ENCODE results near the gene PPP2R1B.
"Not testable (repeated sequence)": the region's sequence is repeated elsewhere in the genome, so short reads cannot be mapped to it uniquely, and the experiment has no call there.

Gene PPP2R1B

GRCh38 chr11:111765984-111766833, at the start of gene PPP2R1B:
PPP2R1B (minus strand) TSS chr11:111766389; CDS start chr11:111766361, 28 bp downstream.
- DNase-seq: peak; percentile 90

DNA sequence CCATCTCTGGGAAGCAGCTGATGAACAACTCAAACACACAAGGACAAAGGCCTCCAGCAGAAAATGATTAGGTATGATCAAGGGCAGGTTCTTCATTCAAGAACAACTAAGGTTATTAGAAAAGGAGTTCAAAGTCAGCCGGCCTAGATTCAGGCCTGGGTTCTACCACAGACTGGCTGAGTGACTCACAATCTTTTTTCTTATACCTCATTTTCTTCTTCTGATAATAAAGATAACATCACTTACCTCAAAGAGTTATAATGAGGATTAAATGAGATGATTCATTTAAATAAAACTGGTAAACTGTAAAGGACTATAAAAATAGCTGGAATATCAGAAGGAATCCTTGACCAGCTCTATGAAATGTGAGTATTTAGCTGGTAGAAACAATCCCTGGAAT, 49.3 kb upstream of the PPP2R1B start:
- DNase-seq: no peak

- DNase-seq: no peak
Measured at GRCh38 chr11:111814557-111815320, 48.5 kb upstream of the PPP2R1B start.

DNA sequence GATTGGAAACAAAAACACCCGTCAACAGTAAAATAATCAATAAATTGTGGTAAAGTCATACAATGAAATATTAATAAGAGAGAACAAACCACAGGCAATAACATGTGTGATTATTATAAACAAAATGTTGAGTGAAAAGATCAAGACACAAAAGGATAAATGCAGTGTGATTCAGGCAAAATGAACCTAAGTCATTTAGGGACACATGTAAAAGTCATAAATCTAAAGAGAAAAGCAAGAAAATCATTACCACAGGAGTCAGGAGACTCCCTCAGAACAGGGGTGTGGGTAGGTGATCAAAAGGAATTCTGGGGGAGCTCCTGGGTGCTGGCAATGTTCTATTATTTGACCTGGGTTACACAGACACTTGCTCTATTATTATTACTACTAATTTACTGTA, 47.9 kb upstream of the PPP2R1B start:
- no peak for DNase-seq

DNA sequence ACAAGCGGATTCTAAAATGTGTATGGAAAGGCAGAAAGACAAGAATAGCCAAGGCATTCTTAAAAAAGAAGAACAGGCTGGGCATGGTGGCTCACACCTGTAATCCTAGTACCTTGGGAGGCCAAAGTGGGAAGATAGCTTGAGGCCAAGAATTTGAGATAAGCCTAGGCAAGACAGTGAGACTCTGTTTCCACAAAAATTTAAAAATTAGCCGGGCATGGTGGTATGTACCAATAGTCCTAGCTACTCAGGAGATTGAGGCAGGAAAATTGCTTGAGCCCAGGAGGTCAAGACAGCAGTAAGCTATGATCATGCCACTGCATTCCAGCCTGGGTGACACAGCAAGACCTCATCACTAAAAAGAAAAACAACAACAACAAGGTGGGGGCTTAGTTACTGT, 46.0 kb upstream of the PPP2R1B start:
- DNase-seq: no peak

GRCh38 chr11:111811445-111811844, 45.3 kb upstream of the PPP2R1B start:
- DNase-seq: no peak

GRCh38 chr11:111808834-111809233, 42.6 kb upstream of the PPP2R1B start:
- no peak for DNase-seq

- no peak for DNase-seq
Measured at GRCh38 chr11:111808063-111808588, 41.9 kb upstream of the PPP2R1B start.

DNA sequence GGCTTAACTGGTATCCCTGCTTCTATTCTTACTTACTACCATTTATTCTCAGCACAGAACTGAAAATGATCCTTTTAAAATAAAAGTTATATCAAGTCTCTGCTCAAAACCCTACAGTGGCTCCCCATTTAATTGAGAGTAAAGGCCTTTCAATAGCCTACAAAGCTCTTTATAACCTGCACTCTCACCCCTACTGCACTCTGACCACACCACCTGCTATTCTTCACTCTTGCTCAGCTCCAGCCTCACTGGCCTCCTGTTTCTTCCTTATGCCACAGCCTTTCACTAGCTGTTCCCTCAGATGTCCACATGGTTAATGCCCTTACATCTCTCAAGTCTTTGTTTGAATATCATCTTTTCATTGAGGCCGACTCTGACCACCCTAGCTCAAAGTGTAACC, 40.9 kb upstream of the PPP2R1B start:
- DNase-seq: no peak

- DNase-seq: no peak
Measured at GRCh38 chr11:111801135-111801534, 34.9 kb upstream of the PPP2R1B start.

DNA sequence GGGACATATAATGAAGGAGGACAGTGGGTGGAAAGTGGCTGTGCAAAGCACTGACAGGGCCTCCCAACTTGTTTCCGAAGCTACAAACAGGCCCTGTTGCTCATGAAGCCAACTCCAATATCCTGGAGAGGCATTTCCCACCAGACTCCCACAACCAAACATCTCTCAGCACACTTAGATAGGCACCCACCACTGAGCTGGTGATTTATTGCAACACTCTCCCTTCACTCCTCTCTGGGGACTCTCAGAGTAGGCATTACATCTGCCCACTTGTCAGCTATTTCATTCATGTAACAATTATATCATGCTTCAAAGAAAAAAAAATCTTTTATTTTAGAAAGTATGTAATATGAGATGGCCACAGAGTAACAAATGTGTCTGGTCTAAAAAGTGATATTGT, 32.1 kb upstream of the PPP2R1B start:
- DNase-seq: no peak

DNA sequence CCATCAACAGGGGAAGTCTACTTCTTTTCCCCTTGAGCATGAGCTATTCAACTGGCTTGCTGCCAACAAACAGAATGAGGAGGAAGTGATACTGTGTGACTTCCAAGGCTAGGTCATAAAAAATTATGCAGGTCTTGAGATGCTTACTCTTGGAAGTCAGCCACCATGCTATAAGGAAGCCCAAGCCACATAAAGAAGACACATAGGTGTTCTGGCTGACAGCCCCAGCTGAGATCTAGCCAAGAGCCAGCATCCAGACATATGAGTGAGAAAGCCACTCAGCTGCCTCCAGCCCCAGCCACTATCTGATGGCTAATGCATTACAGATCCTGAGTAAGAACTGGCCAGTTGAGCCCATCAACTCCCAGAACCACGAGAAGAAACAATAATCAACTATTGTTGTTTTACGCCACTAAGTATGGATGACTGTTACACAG, 31.0 kb upstream of the PPP2R1B start:
- no peak for DNase-seq

- no peak for DNase-seq
Measured at GRCh38 chr11:111796696-111797095, 30.5 kb upstream of the PPP2R1B start.

DNA sequence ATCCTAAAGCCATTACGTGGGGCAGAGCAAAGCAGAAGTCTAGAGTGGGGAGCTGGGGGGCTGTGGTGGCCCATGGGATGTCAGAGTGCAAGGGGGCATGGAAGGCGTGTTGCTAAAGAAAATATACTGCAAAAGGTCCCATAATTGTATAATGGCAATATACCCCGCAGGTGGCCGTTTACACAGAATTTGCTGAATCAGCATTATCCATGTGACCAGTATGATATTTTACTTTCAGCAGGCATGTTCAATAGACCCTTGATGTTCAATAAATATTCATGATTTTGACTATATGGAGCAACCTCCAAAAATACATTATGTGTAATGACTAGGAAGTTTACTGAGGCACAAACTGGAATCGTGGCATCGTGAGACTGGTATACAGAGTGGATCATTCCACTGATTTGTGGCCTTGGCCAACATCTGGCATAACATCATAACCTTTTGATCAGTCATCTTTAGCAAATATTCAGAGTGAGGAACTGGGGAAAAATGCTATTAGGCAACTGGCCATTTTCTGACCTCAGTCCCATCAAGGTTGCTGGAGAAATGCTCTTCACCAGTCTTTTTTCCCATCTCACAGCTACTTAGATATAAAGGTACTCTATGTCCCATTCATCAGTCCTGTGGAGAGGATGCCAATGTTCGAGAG, 29.3 kb upstream of the PPP2R1B start:
- no peak for DNase-seq

- DNase-seq: no peak
Measured at GRCh38 chr11:111793863-111794262, 27.7 kb upstream of the PPP2R1B start.

- no peak for DNase-seq
Measured at GRCh38 chr11:111792955-111793500, 26.8 kb upstream of the PPP2R1B start.

DNA sequence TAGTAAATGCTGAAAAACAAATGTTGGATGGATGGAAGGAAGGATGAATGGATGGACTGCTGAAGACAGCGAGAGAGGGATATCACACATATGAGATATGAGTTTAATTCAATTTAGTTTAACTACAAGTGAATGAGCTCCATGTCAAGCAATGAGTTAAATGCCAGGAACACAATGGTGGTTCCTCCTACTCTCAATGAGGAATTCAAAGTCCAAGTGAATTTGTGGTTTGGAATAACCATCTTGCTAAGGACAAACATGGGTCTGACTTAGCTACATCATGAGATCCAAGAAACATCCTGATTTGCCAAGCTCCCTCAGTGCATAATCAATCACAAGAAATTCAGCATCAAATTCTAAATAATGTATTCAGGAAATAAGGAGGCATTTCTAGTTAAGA, 26.1 kb upstream of the PPP2R1B start:
- no peak for DNase-seq

DNA sequence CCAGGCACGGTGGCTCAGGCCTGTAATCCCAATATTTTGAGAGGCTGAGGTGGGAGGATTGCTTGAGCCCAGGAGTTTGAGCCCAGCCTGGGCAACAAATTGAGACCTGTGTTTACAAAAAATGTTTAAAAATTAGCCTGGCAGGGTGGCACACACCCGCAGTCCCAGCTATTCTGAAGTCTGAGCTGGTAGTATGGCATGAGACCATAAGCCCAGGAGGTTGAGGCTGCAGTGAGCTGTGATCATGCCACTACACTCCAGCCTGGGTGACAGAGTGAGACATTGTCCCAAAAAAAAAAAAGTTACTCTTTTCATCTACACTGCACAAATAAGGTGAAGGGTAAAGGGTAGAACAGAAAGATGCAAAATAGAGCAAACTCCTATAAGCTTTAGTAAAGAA, 22.3 kb upstream of the PPP2R1B start:
- DNase-seq: no peak

GRCh38 chr11:111788051-111788450, 21.9 kb upstream of the PPP2R1B start:
- DNase-seq: no peak

DNA sequence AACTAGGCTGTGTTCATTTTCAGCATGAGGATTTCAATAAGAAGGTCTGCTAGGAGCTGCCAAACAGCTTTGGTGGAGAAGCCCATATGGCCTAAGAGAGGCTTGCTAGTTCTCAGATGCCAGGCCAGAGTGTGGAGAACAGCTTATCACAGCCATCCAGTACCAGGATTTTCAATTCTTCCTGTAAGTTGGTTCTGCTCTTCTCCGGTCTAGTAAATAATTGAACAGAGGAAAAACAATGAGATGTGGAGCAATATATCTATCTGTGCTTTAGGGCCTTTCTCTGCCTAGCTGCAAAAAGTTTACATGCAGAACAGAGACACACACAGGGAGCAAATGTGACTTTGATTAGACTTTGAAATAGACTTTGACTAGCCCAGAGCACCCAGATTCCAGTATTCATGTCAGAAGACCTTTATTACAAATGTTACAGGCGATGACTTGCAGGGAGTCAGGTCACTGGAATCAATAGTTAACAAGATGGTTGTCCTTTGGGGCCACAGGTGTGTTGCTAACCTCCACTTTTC, 19.8 kb upstream of the PPP2R1B start:
- DNase-seq: no peak

DNA sequence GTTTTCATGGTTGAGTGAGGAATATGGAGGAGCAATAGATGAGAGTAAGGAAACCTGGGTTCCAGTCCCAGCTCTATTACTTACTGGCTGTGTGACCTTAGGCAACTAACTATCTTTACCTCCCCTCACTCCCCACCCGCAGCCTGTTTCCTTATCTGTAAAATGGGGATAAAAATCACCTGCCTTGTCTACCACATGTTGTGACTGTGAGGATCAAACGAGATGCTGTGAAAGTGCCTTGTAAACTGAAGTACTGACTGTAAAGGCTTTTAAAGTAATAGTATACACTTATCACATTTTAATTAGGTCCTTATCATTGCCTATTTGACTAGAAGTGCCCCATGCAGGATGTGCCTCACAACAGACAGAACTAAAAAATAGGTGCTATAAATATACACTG, 18.9 kb upstream of the PPP2R1B start:
- no peak for DNase-seq

- not testable (repeated sequence) for DNase-seq
Measured at GRCh38 chr11:111784311-111784710, 18.1 kb upstream of the PPP2R1B start.

Measured in activated effector memory CD4-positive, alpha-beta T cell treated with anti-CD3 and anti-CD28 coated beads, Interleukin-2, amount 50 U/mL, for 16 hours (primary cell).